Common myeloid progenitor, CD34-positive (primary cell): ENCODE results near the gene RALGPS2.

Experiments
- CTCF ChIA-PET: fragments of 350-600 bp; sonication (Branson Sonifier 250); formaldehyde crosslinking; loops from one replicate; lab custom pipeline; 2021; ENCODE audit warnings: antibody characterized with exemption; lab: Charles Lee
- POLR2A ChIA-PET: fragments of 350-600 bp; sonication (Branson Sonifier 250); formaldehyde crosslinking; loops from one replicate; lab custom pipeline; 2021; ENCODE audit warnings: antibody characterized with exemption; lab: Charles Lee
- DNase-seq, 3 donors: peaks; one replicate each; pipeline versions ENCODE4 v3.0.0 to v3.0.0-alpha.2; 2013
- H3K27ac ChIP-seq, 2 experiments: 1 replicate in 1 of 2; 2 replicates in 1 of 2; pipeline ENCODE4 v1.7.0; 2013; ENCODE audit warnings: inconsistent platforms in 2 of 2, low read length in 2 of 2, mild to moderate bottlenecking in 2 of 2, low read depth in 1 of 2, moderate library complexity in 1 of 2; ENCODE audit not compliant: severe bottlenecking in 2 of 2, insufficient read depth in 1 of 2, poor library complexity in 1 of 2
- H3K27me3 ChIP-seq, 5 experiments: replicated peaks in 2 of 5; 1 replicate in 3 of 5; 2 replicates in 2 of 5; pipeline versions ENCODE4 v1.6.1 to v1.7.0; 2013; ENCODE audit warnings: low read length in 4 of 5, mild to moderate bottlenecking in 2 of 5, moderate library complexity in 2 of 5, inconsistent platforms in 1 of 5; ENCODE audit not compliant: insufficient read depth in 5 of 5, control insufficient read depth in 4 of 5
- H3K36me3 ChIP-seq, 4 experiments: 1 replicate in 2 of 4; 2 replicates in 2 of 4; pipeline versions ENCODE4 v1.6.1 to v1.7.0; 2013; ENCODE audit warnings: low read length in 3 of 4, control low read depth in 1 of 4, mild to moderate bottlenecking in 1 of 4; ENCODE audit not compliant: control insufficient read depth in 4 of 4, insufficient read depth in 4 of 4
- H3K4me1 ChIP-seq, 4 experiments: 1 replicate in 3 of 4; 2 replicates in 1 of 4; pipeline versions ENCODE4 v1.6.1 to v1.7.1; 2013; ENCODE audit warnings: low read length in 3 of 4, mild to moderate bottlenecking in 3 of 4, control low read depth in 1 of 4, inconsistent platforms in 1 of 4, moderate library complexity in 1 of 4; ENCODE audit not compliant: control insufficient read depth in 4 of 4, insufficient read depth in 4 of 4; ENCODE audit errors: control extremely low read depth in 1 of 4
- H3K4me3 ChIP-seq, 7 experiments: 1 replicate in 4 of 7; 2 replicates in 3 of 7; pipeline versions ENCODE4 v1.5.1 to v1.7.0; 2013; ENCODE audit warnings: mild to moderate bottlenecking in 7 of 7, low read length in 6 of 7, moderate library complexity in 6 of 7, inconsistent platforms in 2 of 7, low read depth in 2 of 7, control low read depth in 1 of 7; ENCODE audit not compliant: insufficient read depth in 4 of 7, control insufficient read depth in 1 of 7; ENCODE audit errors: extremely low read depth in 1 of 7
- H3K9me3 ChIP-seq, 5 experiments: 1 replicate in 4 of 5; 2 replicates in 1 of 5; pipeline versions ENCODE4 v1.6.1 to v1.7.1; 2013; ENCODE audit warnings: low read length in 4 of 5, mild to moderate bottlenecking in 2 of 5, inconsistent platforms in 1 of 5, low read depth in 1 of 5, moderate library complexity in 1 of 5; ENCODE audit not compliant: control insufficient read depth in 4 of 5, insufficient read depth in 2 of 5; ENCODE audit errors: control extremely low read depth in 1 of 5
- WGBS: methylation state at CpG from one replicate; pipeline ENCODE4 v1.1.5; 2013; ENCODE audit not compliant: insufficient coverage; 5-methylcytosine and 5-hydroxymethylcytosine counted together

Gene RALGPS2

DNA sequence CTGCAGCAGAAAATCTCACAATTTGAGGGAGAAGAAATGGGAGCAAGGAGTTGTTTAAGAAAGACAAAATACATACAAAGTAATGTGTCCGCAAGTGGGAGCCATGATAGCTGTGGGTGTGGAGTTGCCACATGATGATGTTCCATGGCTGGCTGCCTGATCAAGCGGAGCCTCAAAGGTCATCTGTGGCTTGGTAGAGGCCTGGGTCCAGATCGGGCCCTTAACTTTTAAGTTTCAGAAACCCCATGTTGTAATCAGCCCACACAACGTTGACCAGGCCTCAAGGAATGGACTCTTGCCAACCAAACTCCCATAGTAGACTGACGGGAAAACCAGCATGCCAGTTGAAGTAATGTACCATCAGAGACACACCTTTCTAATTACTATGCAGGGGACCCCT lies 210.6 kb downstream of the RALGPS2 start:
- no peak overlapping the region for H3K4me3 ChIP-seq
- POLR2A ChIA-PET: no interaction called here
- peaks cover 0 to 5% (median 0%) of the 10 kb centered on the region in 4 experiments for H3K4me1 ChIP-seq
- H3K27ac ChIP-seq: no peak overlapping the region
- H3K9me3 ChIP-seq: no peaks in the 10 kb centered on the region
- WGBS: 100% methylated on average over 2 of the region's 5 CpGs
- CTCF ChIA-PET: interaction anchor here (1.0 kb wide), 1 partner anchor 12 kb away, joined by 3 read pairs; no protein-coding TSS in a partner anchor
- DNase-seq: no peak
- H3K27me3 ChIP-seq: peaks cover 0 to 2% (median 0%) of the 10 kb centered on the region in 5 experiments
- no peaks in the 10 kb centered on the region for H3K36me3 ChIP-seq

DNA sequence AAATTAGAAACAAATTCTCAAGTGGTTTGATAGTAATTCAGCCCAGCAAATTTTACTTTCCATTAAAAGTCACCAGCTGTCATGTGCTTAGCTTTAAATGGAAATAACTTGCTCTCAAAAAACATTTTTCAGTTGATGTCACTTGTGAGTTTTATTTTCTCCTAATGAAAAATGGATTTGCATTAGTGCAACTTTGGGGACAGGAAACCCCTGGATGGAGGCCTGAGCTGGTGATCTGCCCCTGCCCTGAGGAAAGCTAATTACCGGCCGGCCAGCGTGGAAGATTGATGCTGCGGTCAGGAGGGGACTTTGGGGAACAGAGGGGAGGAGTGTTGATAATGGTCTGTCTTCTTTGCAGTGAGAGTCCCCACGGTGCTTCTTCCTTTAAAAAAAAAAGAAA lies 212.7 kb downstream of the RALGPS2 start:
- Histone ChIP-seq H3K4me3 (no peak overlapping the region), H3K27ac (no peak overlapping the region), H3K36me3 (no peaks in the 10 kb centered on the region), H3K9me3 (no peaks in the 10 kb centered on the region), H3K4me1 (peaks cover 0 to 10% (median 1%) of the 10 kb centered on the region in 4 experiments), H3K27me3 (peaks cover 0 to 2% (median 0%) of the 10 kb centered on the region in 5 experiments)
- no peak for DNase-seq
- POLR2A ChIA-PET: interaction anchor here (0.5 kb wide), 1 partner anchor 107 kb away, joined by 3 read pairs; no protein-coding TSS in a partner anchor
- CTCF ChIA-PET: interaction anchor here (0.6 kb wide), 1 partner anchor 920 kb away, joined by 3 read pairs; no protein-coding TSS in a partner anchor
- WGBS: 63% methylated on average over 5 of the region's 5 CpGs

DNA sequence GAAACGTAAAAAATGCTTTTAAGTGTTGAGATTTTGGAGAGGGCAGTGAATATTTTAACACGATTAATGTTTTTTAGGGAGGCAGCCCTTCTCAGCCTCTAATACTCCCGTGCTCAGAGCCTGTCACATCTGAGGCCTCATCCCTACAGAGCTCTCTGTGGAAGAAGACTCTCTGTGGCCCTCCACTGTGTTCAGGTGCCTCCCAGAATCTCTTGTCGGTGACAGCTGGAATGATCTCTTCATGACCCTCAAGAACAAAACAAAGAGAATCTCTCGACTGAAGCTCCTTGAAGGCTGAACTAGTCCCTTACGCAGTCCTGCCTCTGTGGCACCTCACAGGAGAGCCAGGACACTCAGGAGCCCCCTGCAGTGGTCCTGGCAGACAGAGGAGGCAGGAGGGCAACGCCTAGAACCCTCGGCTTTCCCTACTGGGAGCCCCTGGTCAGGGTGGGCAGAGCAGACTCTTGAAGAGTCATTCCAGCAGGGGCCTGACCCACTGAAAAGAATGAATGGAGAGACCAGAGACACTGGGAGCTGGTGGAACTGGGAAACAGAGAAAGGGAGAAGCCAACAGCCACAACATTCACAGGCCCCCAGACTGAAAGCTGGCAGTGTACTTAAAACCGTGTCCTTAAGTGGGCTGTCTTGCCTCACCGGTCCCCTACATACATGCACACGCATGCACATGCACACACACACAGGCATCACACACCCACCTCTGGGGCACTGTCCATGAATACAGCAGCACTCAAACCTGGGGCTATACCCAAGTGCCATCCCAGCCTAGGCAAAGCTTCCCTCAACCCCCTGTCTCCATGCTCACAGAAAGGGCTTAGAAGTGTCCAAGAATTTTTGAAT lies 213.3 kb downstream of the RALGPS2 start:
- H3K4me3 ChIP-seq: no peak overlapping the region
- H3K9me3 ChIP-seq: no peaks in the 10 kb centered on the region
- H3K27ac ChIP-seq: no peak overlapping the region
- peaks cover 0 to 2% (median 0%) of the 10 kb centered on the region in 5 experiments for H3K27me3 ChIP-seq
- DNase-seq: no peak
- H3K4me1 ChIP-seq: peaks cover 0 to 16% (median 6%) of the 10 kb centered on the region in 4 experiments
- 98% methylated on average over 11 of the region's 11 CpGs for WGBS
- H3K36me3 ChIP-seq: no peaks in the 10 kb centered on the region
- POLR2A ChIA-PET: interaction anchor here (0.5 kb wide), 1 partner anchor 108 kb away, joined by 3 read pairs; no protein-coding TSS in a partner anchor
- CTCF ChIA-PET: no interaction called here

DNA sequence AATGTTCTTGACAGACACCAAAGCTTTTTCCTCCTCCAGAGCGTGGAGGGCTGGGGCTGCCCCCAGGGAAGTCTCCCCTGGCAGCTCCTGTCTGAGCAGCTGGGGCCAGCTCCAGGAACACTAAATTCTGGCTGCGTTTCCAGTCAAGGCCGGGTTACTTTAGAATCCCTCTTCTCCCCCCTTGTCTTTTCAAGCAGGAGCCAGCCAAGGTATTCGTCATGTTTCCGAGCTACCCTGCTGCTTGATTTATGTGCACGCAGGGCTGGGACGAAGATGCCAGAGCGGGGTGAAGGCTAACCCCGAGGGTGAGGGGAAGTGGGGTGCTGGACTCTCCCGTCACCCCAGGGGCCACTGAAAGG lies 213.9 kb downstream of the RALGPS2 start:
- WGBS: 80% methylated on average over 7 of the region's 10 CpGs
- ChIA-PET POLR2A (no interaction called here), CTCF (no interaction called here)
- Histone ChIP-seq H3K36me3 (no peaks in the 10 kb centered on the region), H3K9me3 (no peaks in the 10 kb centered on the region), H3K4me1 (peaks cover 0 to 16% (median 6%) of the 10 kb centered on the region in 4 experiments), H3K4me3 (no peak overlapping the region), H3K27me3 (peaks cover 0 to 2% (median 0%) of the 10 kb centered on the region in 5 experiments), H3K27ac (no peak overlapping the region)
- no peak for DNase-seq

DNA sequence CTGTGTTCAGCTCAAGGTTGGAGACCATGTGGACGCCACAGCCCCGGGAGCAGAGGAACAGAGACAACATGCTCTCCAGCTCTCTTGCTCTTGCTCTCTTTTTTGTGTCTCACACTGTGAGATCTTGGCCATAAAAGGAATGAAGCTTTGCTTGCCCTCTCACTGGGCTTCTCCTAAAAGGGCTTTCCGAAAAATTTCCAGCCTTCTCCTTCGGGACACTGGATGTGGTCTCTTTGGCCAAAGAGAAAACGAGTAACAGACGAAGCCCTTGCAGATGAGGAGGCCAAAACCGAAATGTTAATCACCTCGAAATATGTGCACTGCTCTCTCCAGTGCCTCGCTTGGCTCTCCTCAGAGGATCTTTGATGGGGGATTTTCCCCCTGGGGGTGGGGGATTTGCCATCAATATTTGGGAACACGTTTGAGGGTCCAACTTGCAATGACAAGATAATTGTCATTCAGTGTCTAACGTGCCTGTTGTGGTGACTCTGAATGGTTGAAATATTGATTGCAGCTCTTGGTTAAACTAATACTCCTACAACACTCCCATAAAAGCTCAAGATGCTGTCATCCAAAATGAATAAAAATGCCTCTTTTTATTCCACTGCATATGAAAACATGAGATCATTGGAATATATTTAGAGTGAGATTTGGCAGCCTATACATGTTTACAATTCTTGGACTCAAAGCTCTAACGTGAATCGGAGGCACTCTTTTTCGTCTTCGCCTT lies 214.5 kb downstream of the RALGPS2 start:
- 95% methylated on average over 12 of the region's 15 CpGs for WGBS
- ChIA-PET CTCF (no interaction called here), POLR2A (no interaction called here)
- no peak overlapping the region for H3K4me3 ChIP-seq
- peaks cover 0 to 2% (median 0%) of the 10 kb centered on the region in 5 experiments for H3K27me3 ChIP-seq
- H3K9me3 ChIP-seq: no peaks in the 10 kb centered on the region
- no peak for DNase-seq
- no peak overlapping the region for H3K27ac ChIP-seq
- peaks cover 0 to 15% (median 6%) of the 10 kb centered on the region in 4 experiments for H3K4me1 ChIP-seq
- no peaks in the 10 kb centered on the region for H3K36me3 ChIP-seq

DNA sequence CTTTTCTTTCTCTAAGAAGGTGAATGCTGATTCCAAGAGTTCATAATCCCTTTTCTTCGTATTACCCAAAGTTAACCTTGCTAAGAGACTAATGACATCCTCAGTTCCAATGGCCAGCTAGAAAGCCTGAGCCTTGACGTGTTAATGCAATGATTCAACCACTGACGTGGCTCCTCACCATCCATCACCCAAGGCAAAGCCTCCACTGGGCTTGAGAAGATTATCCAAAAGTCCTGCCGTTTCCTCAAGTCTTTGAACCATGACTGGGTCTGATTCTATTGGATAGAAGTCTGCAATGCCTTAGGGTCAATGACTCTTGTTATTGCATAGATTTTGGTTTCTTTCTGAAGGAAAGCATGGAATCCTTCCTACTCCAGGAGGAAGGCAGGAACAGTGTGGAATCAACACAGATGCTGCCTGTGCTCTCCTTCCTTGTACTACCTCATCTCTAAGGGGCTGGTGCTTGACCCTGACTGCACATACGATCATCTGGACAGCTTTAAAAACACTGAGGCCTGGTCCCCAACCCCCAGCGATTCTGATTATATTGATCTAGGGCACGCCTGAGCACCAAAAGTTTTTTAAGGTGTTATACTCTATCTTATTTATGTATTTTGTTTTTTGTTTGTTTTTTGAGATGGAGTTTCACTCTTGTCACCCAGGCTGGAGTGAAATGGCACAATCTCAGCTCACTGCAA lies 215.2 kb downstream of the RALGPS2 start:
- CTCF ChIA-PET: no interaction called here
- DNase-seq: no peak
- 97% methylated on average over 6 of the region's 7 CpGs for WGBS
- no peak overlapping the region for H3K27ac ChIP-seq
- H3K4me1 ChIP-seq: peaks cover 0 to 10% (median 6%) of the 10 kb centered on the region in 4 experiments
- H3K9me3 ChIP-seq: no peaks in the 10 kb centered on the region
- H3K4me3 ChIP-seq: no peak overlapping the region
- POLR2A ChIA-PET: no interaction called here
- peaks cover 0 to 2% (median 0%) of the 10 kb centered on the region in 5 experiments for H3K27me3 ChIP-seq
- H3K36me3 ChIP-seq: no peaks in the 10 kb centered on the region
